Measurements from ENCODE around the gene STARD3. TPM values are rescaled to one million over a fixed set of nuclear protein-coding genes. Genes with fewer than 3 reads are reported as not detected.

The STARD3 gene
- polyA plus RNA-seq, 3 donors from 2014 or later: 45.1 to 88.6 (median 78.5) TPM

DNA sequence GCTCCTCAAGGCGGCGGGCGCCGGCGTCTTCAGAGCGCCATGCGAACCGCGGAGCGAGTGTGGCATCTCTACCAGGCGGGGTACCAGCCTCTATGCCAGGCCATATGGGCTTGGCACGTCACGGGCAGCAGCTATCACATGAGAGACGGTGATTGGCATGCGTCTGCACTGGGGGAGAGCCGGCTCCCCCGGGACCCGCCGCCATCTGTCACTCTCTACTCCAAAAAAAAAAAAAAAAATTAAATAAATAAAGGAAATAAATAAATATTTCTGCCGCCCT is 29.2 kb upstream of the STARD3 start, which contains the start of gene NEUROD2:
Gene NEUROD2 (minus strand): TSS at position 70 of the 280 bp plus-strand sequence. CDS start 1,321 bp downstream, outside the sequence.
- no peak for DNase-seq
- Mint-ChIP-seq H3K27ac (no peak within 1 kb of the TSS), H3K4me3 (no peak within 1 kb of the TSS)

GRCh38 chr17:39608142-39608981 is 28.6 kb upstream of the STARD3 start:
- H3K4me3 Mint-ChIP-seq: no peak overlapping the region
- no peak overlapping the region for H3K27ac Mint-ChIP-seq
- H3K27me3 Mint-ChIP-seq (ENCODE audit: low read depth in 3 of 3): peaks cover 16 to 21% (median 16%) of the 10 kb centered on the region in 3 donors
- H3K9me3 Mint-ChIP-seq: no peaks in the 10 kb centered on the region
- peaks cover 0 to 8% of the 10 kb centered on the region in 2 donors for H3K4me1 Mint-ChIP-seq
- no peaks in the 10 kb centered on the region for H3K36me3 Mint-ChIP-seq
- DNase-seq: no peak

More for the DNA sequence above, 29.2 kb upstream of the STARD3 start, which contains the start of gene NEUROD2:
- Mint-ChIP-seq H3K9me3 (no peaks in the 10 kb centered on the region), H3K27me3 (ENCODE audit: low read depth in 3 of 3) (peaks cover 16 to 25% (median 22%) of the 10 kb centered on the region in 3 donors), H3K4me1 (peaks cover 0 to 9% of the 10 kb centered on the region in 2 donors), H3K36me3 (no peaks in the 10 kb centered on the region)

GRCh38 chr17:39609416-39610025 is 27.4 kb upstream of the STARD3 start:
- H3K4me3 Mint-ChIP-seq: no peak overlapping the region
- H3K9me3 Mint-ChIP-seq: no peaks in the 10 kb centered on the region
- H3K27ac Mint-ChIP-seq: no peak overlapping the region
- DNase-seq: no peak
- peaks cover 0 to 5% of the 10 kb centered on the region in 2 donors for H3K4me1 Mint-ChIP-seq
- H3K36me3 Mint-ChIP-seq: no peaks in the 10 kb centered on the region
- peaks cover 8 to 17% (median 15%) of the 10 kb centered on the region in 3 donors for H3K27me3 Mint-ChIP-seq (ENCODE audit: low read depth in 3 of 3)

DNA sequence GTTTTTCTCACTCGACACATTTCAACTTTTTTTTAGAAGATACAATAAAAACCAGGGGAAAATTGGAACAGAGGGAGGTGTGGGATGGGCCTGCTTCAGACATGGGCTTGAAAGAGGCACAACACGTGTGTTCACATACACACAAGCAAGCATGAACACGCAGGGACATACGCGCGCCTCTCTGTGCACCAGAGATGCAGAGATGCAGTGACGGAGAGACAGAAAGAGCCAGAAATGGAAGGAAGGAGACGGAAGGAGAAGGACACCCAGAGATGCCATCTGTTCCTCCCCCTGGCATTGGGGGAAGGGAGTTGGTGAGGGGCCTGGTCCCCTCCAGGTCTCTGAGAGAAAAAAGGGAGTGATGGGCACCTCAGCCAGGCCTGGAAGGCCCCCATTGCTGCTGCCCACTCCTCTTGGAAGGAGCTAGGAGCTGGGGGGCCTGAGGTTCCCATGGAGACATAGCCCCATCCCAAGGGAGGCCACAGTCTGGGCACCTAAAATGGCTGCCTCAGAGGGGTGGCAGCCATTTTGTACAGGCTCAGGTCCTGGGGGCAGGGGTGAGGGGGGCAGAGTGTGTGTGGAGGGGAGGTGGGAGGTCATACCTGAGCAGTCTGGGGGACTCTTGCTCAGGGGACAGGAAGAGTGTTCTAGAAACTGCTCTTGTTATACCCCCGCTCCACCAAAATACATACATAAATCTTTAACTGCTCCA is 25.4 kb upstream of the STARD3 start:
- Mint-ChIP-seq H3K4me3 (no peak overlapping the region), H3K4me1 (peaks cover 0 to 1% of the 10 kb centered on the region in 2 donors), H3K27ac (no peak overlapping the region), H3K27me3 (ENCODE audit: low read depth in 3 of 3) (peaks cover 12 to 20% (median 13%) of the 10 kb centered on the region in 3 donors), H3K36me3 (no peaks in the 10 kb centered on the region), H3K9me3 (no peaks in the 10 kb centered on the region)
- no peak for DNase-seq

DNA sequence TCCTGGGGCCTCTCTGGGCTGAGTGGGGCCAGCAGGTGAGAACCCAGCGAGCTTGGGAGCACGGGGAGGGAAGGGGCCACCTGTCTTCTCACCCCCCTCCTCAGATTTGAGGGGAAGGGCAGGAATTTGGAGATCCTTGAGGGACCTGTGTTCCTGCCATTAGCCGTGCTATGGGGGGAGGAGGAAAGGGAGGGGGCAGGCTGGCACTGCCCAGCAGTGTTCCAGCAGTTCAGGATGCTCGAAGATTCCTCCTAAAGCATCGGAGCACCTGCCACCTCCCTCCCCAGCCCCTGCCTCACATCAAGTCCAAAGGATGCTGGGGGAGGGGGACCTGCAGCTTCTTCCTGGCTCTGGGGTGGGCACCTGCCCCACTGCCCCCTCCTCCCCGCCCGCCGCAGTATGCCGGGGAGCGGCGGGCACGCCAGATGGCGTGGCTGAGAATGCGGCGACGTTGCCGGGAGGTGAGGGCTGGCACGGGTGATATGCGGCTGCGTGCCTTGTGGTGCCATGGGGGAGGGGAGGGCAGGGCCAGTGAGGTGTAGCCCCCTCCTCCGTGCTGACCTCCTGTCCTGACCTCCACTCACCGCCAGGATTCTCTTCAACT is 24.6 kb upstream of the STARD3 start:
- Mint-ChIP-seq H3K4me1 (peaks cover 0 to 3% of the 10 kb centered on the region in 2 donors), H3K4me3 (no peak overlapping the region), H3K36me3 (no peaks in the 10 kb centered on the region), H3K27ac (no peak overlapping the region), H3K27me3 (ENCODE audit: low read depth in 3 of 3) (peaks cover 11 to 23% (median 15%) of the 10 kb centered on the region in 3 donors), H3K9me3 (no peaks in the 10 kb centered on the region)
- no peak for DNase-seq

DNA sequence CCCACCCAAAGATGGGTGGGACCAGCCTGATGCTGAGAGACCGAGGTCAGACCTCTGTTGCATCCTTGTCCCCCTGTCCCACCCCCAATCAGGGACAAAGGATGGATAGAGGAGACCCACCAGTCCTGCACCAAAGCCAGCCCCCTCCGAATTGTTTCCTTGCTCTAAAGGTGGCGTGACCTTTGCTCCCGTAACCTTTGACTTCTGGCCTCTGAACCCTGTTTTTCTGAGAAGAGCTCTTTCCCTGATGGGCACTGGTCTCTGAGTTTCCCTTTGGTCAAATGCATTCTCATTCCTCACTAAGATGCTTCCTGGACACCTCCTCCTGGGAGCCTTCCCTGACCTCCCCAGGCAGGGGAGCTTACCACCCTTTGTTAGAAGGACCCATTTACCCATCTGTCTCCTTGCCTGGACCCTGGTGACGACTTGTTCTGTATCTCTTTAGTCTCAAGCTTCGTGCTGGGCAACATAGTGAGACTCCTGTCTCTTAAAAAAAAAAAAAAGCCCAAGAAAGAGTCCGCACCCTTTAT is 23.9 kb upstream of the STARD3 start:
- Mint-ChIP-seq H3K36me3 (no peaks in the 10 kb centered on the region), H3K4me1 (peaks cover 0 to 3% of the 10 kb centered on the region in 2 donors), H3K27me3 (ENCODE audit: low read depth in 3 of 3) (peaks cover 11 to 23% (median 15%) of the 10 kb centered on the region in 3 donors), H3K4me3 (no peak overlapping the region), H3K27ac (no peak overlapping the region), H3K9me3 (no peaks in the 10 kb centered on the region)
- no peak for DNase-seq

- no peak overlapping the region for H3K4me3 Mint-ChIP-seq
- no peaks in the 10 kb centered on the region for H3K9me3 Mint-ChIP-seq
- no peak for DNase-seq
- peaks cover 6 to 8% of the 10 kb centered on the region in 2 donors for H3K4me1 Mint-ChIP-seq
- peaks cover 7 to 16% (median 16%) of the 10 kb centered on the region in 3 donors for H3K27me3 Mint-ChIP-seq (ENCODE audit: low read depth in 3 of 3)
- no peaks in the 10 kb centered on the region for H3K36me3 Mint-ChIP-seq
- H3K27ac Mint-ChIP-seq: no peak overlapping the region
Observed at GRCh38 chr17:39614545-39615157, 22.3 kb upstream of the STARD3 start.

GRCh38 chr17:39615434-39615833 is 21.5 kb upstream of the STARD3 start:
- Mint-ChIP-seq H3K9me3 (no peaks in the 10 kb centered on the region), H3K27ac (no peak overlapping the region), H3K4me1 (peaks cover 6 to 8% of the 10 kb centered on the region in 2 donors), H3K36me3 (no peaks in the 10 kb centered on the region), H3K27me3 (ENCODE audit: low read depth in 3 of 3) (peaks cover 7 to 16% (median 14%) of the 10 kb centered on the region in 3 donors), H3K4me3 (peak overlapping the region in 1 of 5 donors; percentile 16)
- no peak for DNase-seq

GRCh38 chr17:39617100-39617445 is 19.9 kb upstream of the STARD3 start:
- Mint-ChIP-seq H3K9me3 (no peaks in the 10 kb centered on the region), H3K4me3 (peak overlapping the region; percentile 33 to 64 (median 46)), H3K27ac (no peak overlapping the region), H3K27me3 (ENCODE audit: low read depth in 3 of 3) (peaks cover 6 to 15% (median 15%) of the 10 kb centered on the region in 3 donors), H3K4me1 (peaks cover 10% of the 10 kb centered on the region in 2 donors), H3K36me3 (no peaks in the 10 kb centered on the region)
- no peak for DNase-seq

DNA sequence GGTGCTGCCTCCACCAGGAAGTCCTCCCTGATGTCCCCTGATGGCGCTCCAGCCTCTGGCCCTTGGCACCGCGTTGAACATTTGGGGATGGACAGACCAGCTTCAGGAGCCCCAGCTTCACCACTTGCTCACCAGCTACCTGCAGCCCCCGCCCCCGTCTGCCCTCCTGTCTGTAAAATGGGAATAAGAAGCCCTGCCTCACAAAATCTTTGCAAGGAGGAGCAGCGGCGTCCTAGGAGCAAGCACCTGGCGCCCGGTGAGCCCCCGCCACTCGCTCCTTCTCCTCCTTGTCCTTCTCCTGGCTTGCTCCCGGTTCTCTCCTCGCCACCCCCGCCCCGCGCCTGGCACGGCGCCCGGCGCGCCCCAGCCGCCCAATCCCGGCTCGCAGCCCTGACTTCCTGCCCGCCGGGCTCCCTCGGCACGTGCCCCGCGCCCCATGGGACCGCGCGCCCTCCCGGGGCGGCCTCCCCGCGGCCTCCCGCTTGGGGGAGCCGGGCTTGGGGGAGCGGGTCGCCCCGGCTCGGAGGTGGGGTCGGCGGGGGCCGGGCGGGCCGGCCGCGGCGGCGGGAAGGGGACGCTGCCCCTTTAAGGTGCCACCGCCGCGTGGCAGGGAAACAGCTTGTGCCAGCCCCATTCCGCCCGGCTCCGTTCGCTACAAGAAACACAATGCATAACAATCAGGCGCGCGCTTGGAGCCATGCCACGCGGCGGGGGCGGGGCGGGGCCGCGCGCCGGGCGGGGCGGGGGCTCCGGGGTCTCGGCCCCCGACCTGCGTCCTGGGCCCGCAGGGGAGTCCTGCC is 19.3 kb upstream of the STARD3 start:
- Mint-ChIP-seq H3K4me3 (peak overlapping the region; percentile 75 to 87 (median 83)), H3K9me3 (no peaks in the 10 kb centered on the region), H3K36me3 (no peaks in the 10 kb centered on the region), H3K27me3 (ENCODE audit: low read depth in 3 of 3) (peaks cover 9 to 16% (median 15%) of the 10 kb centered on the region in 3 donors), H3K4me1 (peaks cover 14 to 15% of the 10 kb centered on the region in 2 donors), H3K27ac (no peak overlapping the region)
- peak; percentile 30 to 37 (median 36) for DNase-seq

GRCh38 chr17:39618246-39618913 is 18.6 kb upstream of the STARD3 start:
- Mint-ChIP-seq H3K36me3 (no peaks in the 10 kb centered on the region), H3K27ac (peak overlapping the region in 1 of 6 donors; percentile 49), H3K9me3 (no peaks in the 10 kb centered on the region), H3K4me3 (peak overlapping the region; percentile 75 to 87 (median 83)), H3K4me1 (peaks cover 16 to 22% of the 10 kb centered on the region in 2 donors), H3K27me3 (ENCODE audit: low read depth in 3 of 3) (peaks cover 9 to 16% (median 15%) of the 10 kb centered on the region in 3 donors)
- no peak for DNase-seq

All from immature natural killer cell (primary cell).